AG10803 (cell line): ENCODE data around the gene MRPL21.

Experiments used
- DNase-seq: peaks from one replicate; pipeline ENCODE4 v3.0.0; 2010; ENCODE audit warnings: low read depth
- H3K4me3 ChIP-seq: 2 replicates; pipeline ENCODE4 v1.5.1; 2011; ENCODE audit warnings: mild to moderate bottlenecking, low read length, control low read depth
- TF ChIP-seq, protein P1 (sequence below): conservative IDR thresholded peaks from 2 replicates; pipeline ENCODE4 v1.5.1; 2011; ENCODE audit warnings: mild to moderate bottlenecking, low read length, control low read depth, inconsistent platforms

The MRPL21 gene

DNA sequence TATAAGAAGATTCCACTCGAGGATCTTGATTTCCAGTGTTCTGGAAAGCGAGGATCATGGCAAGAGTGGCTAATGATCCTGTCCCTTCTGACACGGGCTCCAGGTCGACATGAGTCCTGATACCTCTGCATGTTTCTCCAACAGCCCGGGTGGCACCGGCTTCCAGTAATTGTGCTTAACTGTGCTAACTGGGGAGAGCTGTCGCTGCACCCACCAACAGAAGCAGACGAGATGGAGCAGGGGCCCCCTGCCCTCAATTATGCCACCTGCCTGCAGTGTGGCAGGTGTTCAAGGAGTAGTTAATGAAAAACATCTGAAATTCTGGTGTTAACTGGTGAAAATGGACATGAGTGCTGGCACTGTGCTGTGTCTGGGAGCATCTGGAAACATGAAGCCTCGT is 6.2 kb downstream of the MRPL21 start:
- TF ChIP-seq, protein P1, sequence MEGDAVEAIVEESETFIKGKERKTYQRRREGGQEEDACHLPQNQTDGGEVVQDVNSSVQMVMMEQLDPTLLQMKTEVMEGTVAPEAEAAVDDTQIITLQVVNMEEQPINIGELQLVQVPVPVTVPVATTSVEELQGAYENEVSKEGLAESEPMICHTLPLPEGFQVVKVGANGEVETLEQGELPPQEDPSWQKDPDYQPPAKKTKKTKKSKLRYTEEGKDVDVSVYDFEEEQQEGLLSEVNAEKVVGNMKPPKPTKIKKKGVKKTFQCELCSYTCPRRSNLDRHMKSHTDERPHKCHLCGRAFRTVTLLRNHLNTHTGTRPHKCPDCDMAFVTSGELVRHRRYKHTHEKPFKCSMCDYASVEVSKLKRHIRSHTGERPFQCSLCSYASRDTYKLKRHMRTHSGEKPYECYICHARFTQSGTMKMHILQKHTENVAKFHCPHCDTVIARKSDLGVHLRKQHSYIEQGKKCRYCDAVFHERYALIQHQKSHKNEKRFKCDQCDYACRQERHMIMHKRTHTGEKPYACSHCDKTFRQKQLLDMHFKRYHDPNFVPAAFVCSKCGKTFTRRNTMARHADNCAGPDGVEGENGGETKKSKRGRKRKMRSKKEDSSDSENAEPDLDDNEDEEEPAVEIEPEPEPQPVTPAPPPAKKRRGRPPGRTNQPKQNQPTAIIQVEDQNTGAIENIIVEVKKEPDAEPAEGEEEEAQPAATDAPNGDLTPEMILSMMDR: no peak
- no peak for DNase-seq
- H3K4me3 ChIP-seq: no peak overlapping the region

DNA sequence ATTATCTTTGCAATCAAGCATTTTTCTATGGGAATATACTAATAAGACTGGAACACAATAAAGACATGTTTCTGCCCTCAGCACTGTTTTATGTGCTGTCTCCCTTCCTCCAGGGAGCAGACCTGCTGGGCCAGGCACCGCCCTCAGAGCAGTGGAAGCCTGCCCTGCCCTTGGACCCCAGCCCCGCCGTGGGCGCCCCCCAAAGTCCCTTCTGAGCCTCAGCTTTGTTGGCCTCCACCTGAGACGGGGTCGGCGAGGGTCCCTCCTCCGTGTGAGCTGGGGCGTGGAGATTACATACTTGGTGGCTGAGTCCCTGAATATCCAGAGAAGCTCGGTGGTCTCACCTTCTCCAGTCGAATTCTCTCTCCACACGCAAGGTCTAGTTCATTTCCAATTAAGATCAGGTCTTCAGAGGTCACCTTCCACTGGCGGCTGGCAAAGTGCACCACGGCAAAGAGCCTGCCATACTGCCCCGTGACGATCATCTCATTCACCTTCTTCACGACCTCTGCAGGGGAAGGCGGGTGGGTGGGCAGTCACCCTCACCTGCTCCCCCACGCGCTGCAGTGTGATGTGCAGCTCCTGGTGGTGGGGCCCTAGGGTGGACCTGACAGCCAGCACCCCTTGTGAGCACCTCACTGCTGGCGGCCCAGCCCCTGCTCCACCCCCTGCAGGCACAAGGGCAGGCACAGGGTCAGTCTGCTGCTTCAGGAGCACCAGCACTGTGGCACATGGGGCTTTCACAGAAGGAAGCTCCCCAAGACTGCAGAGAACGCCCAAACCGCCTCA is 7.3 kb downstream of the MRPL21 start:
- no peak for DNase-seq
- TF ChIP-seq, protein P1: no peak
- no peak overlapping the region for H3K4me3 ChIP-seq

DNA sequence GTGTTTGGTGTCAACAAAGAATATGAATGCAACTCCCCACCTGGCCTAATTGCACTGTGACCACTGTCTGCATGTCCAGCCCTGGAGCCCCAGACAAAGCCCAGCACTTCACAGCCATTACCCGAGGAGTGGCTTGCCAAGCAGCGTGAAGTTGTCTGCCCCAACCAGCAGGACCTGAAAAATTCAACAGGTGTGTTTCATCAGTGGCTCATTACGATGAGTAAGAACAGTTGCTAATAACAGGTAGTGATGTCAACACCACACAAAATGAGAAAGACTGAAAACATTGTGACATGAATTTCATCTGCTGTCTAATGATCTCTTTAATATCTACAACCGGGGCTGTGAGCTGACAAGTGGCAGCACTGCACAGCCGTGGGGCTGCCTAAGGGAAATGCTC is 10.3 kb downstream of the MRPL21 start:
- H3K4me3 ChIP-seq: no peak overlapping the region
- TF ChIP-seq, protein P1: no peak
- no peak for DNase-seq

DNA sequence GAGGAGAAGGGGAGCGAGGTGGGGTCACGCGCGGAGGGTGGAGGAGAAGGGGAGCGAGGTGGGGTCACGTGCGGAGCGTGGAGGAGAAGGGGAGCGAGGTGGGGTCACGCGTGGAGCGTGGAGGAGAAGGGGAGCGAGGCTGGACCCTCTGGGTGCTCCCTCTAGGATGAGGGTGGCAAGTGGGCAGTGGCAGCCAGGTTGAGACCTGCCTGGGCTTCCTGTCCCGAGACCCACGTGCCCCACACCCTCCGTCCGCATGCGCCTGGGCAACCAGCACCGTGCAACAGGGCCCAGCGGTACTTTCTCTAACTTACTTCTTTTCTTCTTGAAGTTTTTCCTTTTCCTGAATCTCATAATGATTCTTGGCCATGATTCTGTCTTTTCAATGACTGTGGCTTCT is 11.1 kb downstream of the MRPL21 start:
- no peak overlapping the region for H3K4me3 ChIP-seq
- TF ChIP-seq, protein P1: no peak
- DNase-seq: no peak

DNA sequence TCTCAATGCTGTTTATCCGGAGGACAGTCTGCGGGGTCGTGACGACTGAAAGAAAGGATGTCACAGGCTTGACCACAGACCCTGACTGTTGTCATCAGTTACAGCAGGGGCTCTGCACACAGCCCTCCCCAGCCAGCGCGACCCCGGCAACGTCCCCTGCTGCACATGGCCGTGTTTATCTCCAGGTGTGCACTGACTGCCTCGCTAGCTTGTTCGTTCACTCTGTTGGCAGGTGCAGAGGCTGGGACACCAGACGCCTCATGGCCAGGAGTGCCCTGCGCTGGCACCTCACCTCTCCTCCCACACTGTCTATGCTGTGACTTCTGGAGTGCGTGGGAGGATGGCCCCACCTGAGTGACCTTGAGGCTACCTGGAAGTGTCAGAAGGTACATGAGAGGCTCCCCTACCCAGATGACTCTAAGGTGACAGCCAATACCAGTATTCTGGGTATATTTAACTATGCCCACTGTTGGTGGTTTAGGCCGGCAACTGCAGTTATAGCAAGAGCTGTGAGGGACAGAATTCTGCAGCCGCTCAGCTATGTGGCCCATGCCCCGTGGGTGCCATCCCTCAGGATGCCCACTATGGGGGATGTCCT is 12.2 kb downstream of the MRPL21 start:
- no peak for DNase-seq
- H3K4me3 ChIP-seq: peak overlapping the region; percentile 17; the same call in 1 of the 2 replicates
- TF ChIP-seq, protein P1: no peak

DNA sequence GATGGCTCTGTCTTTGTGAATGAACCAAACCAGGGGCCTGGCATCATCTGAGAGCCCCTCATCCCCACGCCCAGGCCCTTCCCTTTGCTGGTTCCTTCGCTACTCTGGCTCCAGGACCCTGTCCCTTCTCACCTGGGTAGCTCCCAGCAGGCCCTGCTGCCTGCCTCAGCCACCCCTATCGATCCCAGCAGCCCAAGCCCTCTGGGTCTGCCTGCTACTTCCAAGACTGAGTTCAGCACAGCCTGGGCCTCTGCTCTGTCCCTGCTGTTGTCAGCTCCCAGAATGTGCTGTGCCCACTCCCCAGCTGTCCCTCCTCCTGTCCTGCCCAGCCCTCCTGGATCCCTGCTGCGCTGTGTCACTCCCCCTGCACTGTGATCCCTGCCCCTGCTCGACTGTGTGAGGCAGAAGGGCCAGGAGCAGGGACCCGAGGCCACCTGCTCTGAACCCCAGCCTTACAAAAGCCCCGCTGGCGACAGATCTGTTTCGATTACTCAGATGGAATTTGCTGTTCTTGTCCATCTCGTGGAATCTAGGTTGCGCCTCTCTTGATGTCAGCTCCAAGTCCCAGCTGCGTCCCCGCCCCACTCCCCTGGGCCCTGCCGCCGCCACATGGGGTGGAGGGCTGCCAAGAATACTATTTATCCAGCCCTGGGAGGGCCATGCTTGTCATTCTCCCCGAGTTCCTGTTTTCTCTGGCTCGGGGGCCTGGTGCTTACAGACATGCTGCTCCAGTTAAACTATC is 13.0 kb downstream of the MRPL21 start:
- H3K4me3 ChIP-seq: no peak overlapping the region
- TF ChIP-seq, protein P1: no peak
- DNase-seq: peak; percentile 92
